Measurements from ENCODE around the gene ULK3.

Gene ULK3

DNA sequence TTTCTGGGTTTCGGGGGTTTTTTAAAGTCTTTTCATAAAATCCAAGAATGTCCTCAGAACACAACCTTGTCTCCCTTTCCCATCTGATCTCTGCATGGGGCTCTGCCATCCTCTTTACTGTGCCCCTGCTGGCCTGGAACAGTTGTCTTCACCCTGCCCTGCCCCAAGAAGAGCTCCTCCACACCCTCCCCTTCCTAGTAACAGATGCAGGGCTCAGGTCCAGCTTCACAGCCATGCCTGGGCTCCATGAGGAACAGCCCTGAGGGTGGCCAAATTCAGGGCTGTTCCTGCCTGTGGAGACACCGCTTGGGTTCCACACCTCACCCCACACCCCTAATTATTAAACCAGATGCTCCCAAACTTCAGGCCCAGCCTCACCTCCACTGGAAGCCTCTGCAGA lies 12.9 kb upstream of the ULK3 start:
- TF ChIP-seq, protein P1, sequence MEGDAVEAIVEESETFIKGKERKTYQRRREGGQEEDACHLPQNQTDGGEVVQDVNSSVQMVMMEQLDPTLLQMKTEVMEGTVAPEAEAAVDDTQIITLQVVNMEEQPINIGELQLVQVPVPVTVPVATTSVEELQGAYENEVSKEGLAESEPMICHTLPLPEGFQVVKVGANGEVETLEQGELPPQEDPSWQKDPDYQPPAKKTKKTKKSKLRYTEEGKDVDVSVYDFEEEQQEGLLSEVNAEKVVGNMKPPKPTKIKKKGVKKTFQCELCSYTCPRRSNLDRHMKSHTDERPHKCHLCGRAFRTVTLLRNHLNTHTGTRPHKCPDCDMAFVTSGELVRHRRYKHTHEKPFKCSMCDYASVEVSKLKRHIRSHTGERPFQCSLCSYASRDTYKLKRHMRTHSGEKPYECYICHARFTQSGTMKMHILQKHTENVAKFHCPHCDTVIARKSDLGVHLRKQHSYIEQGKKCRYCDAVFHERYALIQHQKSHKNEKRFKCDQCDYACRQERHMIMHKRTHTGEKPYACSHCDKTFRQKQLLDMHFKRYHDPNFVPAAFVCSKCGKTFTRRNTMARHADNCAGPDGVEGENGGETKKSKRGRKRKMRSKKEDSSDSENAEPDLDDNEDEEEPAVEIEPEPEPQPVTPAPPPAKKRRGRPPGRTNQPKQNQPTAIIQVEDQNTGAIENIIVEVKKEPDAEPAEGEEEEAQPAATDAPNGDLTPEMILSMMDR (conservative IDR thresholded peaks at IDR 0.05; ENCODE audit: low read depth, low read length): no peak
- H2AFZ ChIP-seq (ENCODE audit: low read depth): no peak overlapping the region
- H3K4me2 ChIP-seq: no peak overlapping the region
- H3K27ac ChIP-seq: no peak overlapping the region
- no peaks in the 10 kb centered on the region for H3K27me3 ChIP-seq (ENCODE audit: insufficient read depth, low read depth)
- no peaks in the 10 kb centered on the region for H3K36me3 ChIP-seq (ENCODE audit: insufficient read depth)
- no peak overlapping the region for H3K9ac ChIP-seq
- H3K4me3 ChIP-seq (IDR thresholded peaks at IDR 0.05; ENCODE audit: insufficient read depth, low read depth, low read length): no peak overlapping the region
- H3K79me2 ChIP-seq (ENCODE audit: insufficient read depth, low read depth): no peaks in the 10 kb centered on the region
- H4K20me1 ChIP-seq (ENCODE audit: insufficient read depth): no peaks in the 10 kb centered on the region
- H3K4me1 ChIP-seq (ENCODE audit: low read depth, poor library complexity, severe bottlenecking): peaks cover 15% of the 10 kb centered on the region

DNA sequence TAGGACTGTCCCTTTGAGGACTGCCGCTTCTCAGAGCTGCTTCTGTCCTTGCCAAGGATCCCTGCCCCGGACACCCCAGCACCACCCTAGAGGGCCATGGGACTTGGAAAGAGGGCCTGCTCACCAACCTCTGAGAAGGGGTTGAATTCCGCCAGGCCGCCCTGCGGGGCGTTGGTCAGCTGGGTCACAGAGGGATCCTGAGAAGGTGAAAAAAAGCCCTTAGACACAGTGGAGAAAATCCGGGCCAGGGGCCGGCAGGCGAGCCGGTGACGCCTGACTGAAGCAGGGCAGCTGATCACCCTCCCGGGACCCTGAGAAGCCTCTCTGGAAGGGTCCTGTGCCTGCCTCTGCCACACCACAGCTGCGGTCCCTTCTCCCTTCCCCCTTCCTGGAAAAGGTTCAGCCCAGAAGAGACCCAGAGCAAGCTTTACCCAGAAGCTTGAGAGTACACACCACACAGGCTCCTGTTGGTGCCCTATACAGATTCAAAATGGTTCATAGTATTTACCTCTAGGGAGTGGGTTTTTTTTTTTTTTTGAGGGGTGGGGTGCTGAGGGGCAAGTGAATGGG lies 11.6 kb upstream of the ULK3 start:
- TF ChIP-seq, protein P1 (conservative IDR thresholded peaks at IDR 0.05; ENCODE audit: low read depth, low read length): no peak
- Histone ChIP-seq H3K4me3 (IDR thresholded peaks at IDR 0.05; ENCODE audit: insufficient read depth, low read depth, low read length) (no peak overlapping the region), H2AFZ (ENCODE audit: low read depth) (no peak overlapping the region), H3K27me3 (ENCODE audit: insufficient read depth, low read depth) (no peaks in the 10 kb centered on the region), H3K36me3 (ENCODE audit: insufficient read depth) (no peaks in the 10 kb centered on the region), H3K27ac (no peak overlapping the region), H4K20me1 (ENCODE audit: insufficient read depth) (no peaks in the 10 kb centered on the region), H3K4me1 (ENCODE audit: low read depth, poor library complexity, severe bottlenecking) (peaks cover 14% of the 10 kb centered on the region), H3K9ac (no peak overlapping the region), H3K4me2 (no peak overlapping the region), H3K79me2 (ENCODE audit: insufficient read depth, low read depth) (no peaks in the 10 kb centered on the region)

DNA sequence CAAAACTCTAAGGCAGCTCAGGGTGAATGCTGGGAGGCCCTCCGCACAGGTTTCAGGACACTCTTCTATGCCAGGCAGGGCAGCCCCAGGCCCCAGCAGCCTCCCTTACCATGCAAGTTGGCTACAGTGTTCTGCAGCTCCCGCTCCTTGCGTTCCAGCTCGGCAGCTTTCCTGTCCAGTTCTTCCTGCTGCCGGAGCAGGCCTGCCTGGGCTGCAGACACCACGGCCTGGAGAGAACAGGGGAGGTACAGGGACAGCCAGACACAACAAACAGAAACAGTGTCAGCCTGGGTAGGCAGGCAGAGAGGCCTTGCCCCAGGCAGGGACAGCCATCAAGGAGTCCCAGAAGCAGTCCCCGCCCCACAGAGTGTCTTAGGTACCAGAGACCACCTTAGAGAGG lies 9.0 kb upstream of the ULK3 start:
- Histone ChIP-seq H3K27ac (no peak overlapping the region), H3K79me2 (ENCODE audit: insufficient read depth, low read depth) (no peaks in the 10 kb centered on the region)
- TF ChIP-seq, protein P1 (conservative IDR thresholded peaks at IDR 0.05; ENCODE audit: low read depth, low read length): no peak

DNA sequence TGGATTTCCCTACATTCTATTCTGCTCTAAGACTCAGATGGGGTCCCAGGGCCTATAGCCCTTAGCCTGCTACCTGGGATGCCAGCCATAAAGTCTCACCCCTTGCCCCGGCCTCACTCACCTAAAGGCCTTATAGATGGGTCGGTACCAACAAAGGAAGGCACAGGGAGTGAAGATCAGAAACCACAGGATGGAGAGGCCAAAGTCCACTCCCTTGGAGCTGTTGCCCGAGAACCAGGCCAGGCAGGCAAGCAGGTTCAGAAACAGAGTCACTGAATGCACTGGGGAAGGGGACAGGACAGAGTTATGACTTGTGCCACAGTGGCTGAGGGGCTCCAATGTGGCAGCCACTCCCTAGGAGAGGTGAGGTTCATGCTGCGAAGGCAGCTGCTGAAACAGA lies 7.4 kb upstream of the ULK3 start:
- H4K20me1 ChIP-seq (ENCODE audit: insufficient read depth): no peaks in the 10 kb centered on the region
- H3K4me2 ChIP-seq: no peak overlapping the region
- H3K27ac ChIP-seq: no peak overlapping the region
- no peaks in the 10 kb centered on the region for H3K36me3 ChIP-seq (ENCODE audit: insufficient read depth)
- no peak overlapping the region for H3K9ac ChIP-seq
- no peaks in the 10 kb centered on the region for H3K27me3 ChIP-seq (ENCODE audit: insufficient read depth, low read depth)
- H3K79me2 ChIP-seq (ENCODE audit: insufficient read depth, low read depth): no peaks in the 10 kb centered on the region
- H2AFZ ChIP-seq (ENCODE audit: low read depth): no peak overlapping the region
- H3K4me1 ChIP-seq (ENCODE audit: low read depth, poor library complexity, severe bottlenecking): peaks cover 7% of the 10 kb centered on the region
- TF ChIP-seq, protein P1 (conservative IDR thresholded peaks at IDR 0.05; ENCODE audit: low read depth, low read length): no peak
- H3K4me3 ChIP-seq (IDR thresholded peaks at IDR 0.05; ENCODE audit: insufficient read depth, low read depth, low read length): no peak overlapping the region

More for the DNA sequence above, 9.0 kb upstream of the ULK3 start:
- H3K4me1 ChIP-seq (ENCODE audit: low read depth, poor library complexity, severe bottlenecking): peaks cover 7% of the 10 kb centered on the region
- no peak overlapping the region for H2AFZ ChIP-seq (ENCODE audit: low read depth)
- no peaks in the 10 kb centered on the region for H4K20me1 ChIP-seq (ENCODE audit: insufficient read depth)
- no peak overlapping the region for H3K4me3 ChIP-seq (IDR thresholded peaks at IDR 0.05; ENCODE audit: insufficient read depth, low read depth, low read length)
- H3K27me3 ChIP-seq (ENCODE audit: insufficient read depth, low read depth): no peaks in the 10 kb centered on the region
- no peak overlapping the region for H3K9ac ChIP-seq
- H3K4me2 ChIP-seq: no peak overlapping the region
- H3K36me3 ChIP-seq (ENCODE audit: insufficient read depth): no peaks in the 10 kb centered on the region

Data from KMS-11 (cell line).